NT2/D1 (cell line): ENCODE results near the gene EGFR.

Source experiments
- YY1 ChIP-seq: IDR thresholded peaks from 2 replicates; pipeline ENCODE4 v1.6.1; 2011; ENCODE audit not compliant: insufficient read length, insufficient read depth
- ZNF274 ChIP-seq: IDR thresholded peaks from 2 replicates; pipeline ENCODE4 v1.6.1; 2011; ENCODE audit warnings: mild to moderate bottlenecking, low read depth, low read length

- TF ChIP-seq ZNF274 (no peak), YY1 (no peak)
Observed at GRCh38 chr7:54988516-54988915, 30.3 kb upstream of the EGFR start.
